ENCODE results near the gene PRKG1.

- TF ChIP-seq SPI1 (IDR thresholded peaks at IDR 0.05; ENCODE audit: low read depth, low read length) = no peak
- TF ChIP-seq POU2F2 (IDR thresholded peaks at IDR 0.05; ENCODE audit: low read depth, low read length) = no peak
These were observed 533.9 kb downstream of the PRKG1 start for GRCh38 chr10:51608211-51608610.

Measured in GM12891 (cell line).